H1 (cell line): ENCODE results near the gene GPSM3. TPM values are rescaled to one million over a fixed set of nuclear protein-coding genes. Genes with fewer than 3 reads are reported as not detected.

ENCODE experiments used
- CTCF ChIA-PET: fragments of 300-600 bp; sonication (Branson Sonifier 250); formaldehyde crosslinking; loops from one replicate; lab custom pipeline; 2021; ENCODE audit not compliant: partially characterized antibody; lab: Charles Lee
- POLR2A ChIA-PET: fragments of 300-600 bp; sonication (Branson Sonifier 250); formaldehyde crosslinking; loops from one replicate; lab custom pipeline; 2021; ENCODE audit warnings: inconsistent platforms; ENCODE audit not compliant: partially characterized antibody; lab: Charles Lee
- DNase-seq, 2 experiments: peaks; one replicate each; pipeline versions ENCODE4 v3.0.0 to v3.0.0-alpha.2; 2010 to 2022; ENCODE audit warnings: low spot score in 2 of 2, low read depth in 1 of 2, mixed read lengths in 1 of 2
- FAIRE-seq: peaks from 2 replicates; lab custom pipeline; 2011; peaks lifted over from hg19 to GRCh38; lab: Jason Lieb, UNC
- H2AFZ ChIP-seq: 2 replicates; pipeline ENCODE4 v1.8.1; 2012; ENCODE audit warnings: low read length, inconsistent platforms
- H2AK5ac ChIP-seq: 2 replicates; pipeline ENCODE4 v1.6.1; 2013; ENCODE audit warnings: low read depth, low read length
- H2BK120ac ChIP-seq: replicated peaks from 2 replicates; pipeline ENCODE3; 2013; ENCODE audit warnings: low read depth, low read length, inconsistent platforms
- H2BK12ac ChIP-seq: 2 replicates; pipeline ENCODE4 v1.6.1; 2013; ENCODE audit warnings: low read depth, low read length
- H2BK15ac ChIP-seq: 2 replicates; pipeline ENCODE4 v1.6.1; 2013; ENCODE audit warnings: low read length
- H2BK20ac ChIP-seq: 2 replicates; pipeline ENCODE4 v1.6.1; 2013; ENCODE audit warnings: low read length
- H2BK5ac ChIP-seq: 2 replicates; pipeline ENCODE4 v1.6.1; 2013; ENCODE audit warnings: low read depth, low read length
- H3K14ac ChIP-seq: 2 replicates; pipeline ENCODE4 v1.6.1; 2013; ENCODE audit warnings: inconsistent platforms; ENCODE audit not compliant: insufficient read length
- H3K18ac ChIP-seq: 2 replicates; pipeline ENCODE4 v1.6.1; 2013; ENCODE audit warnings: low read length; ENCODE audit errors: extremely low read depth
- H3K23ac ChIP-seq: 2 replicates; pipeline ENCODE4 v1.6.1; 2013; ENCODE audit warnings: inconsistent platforms; ENCODE audit not compliant: insufficient read length
- H3K23me2 ChIP-seq: 2 replicates; pipeline ENCODE4 v1.6.1; 2013; ENCODE audit warnings: low read depth, low read length
- H3K27ac ChIP-seq: 2 replicates; pipeline ENCODE4 v1.6.1; 2011; ENCODE audit warnings: low read depth, low read length, inconsistent platforms
- H3K27me3 ChIP-seq, 4 experiments: replicated peaks in 1 of 4; 1 replicate in 1 of 4; 2 replicates in 3 of 4; pipeline versions ENCODE4 v1.6.1 to v1.8.1; 2011 to 2013; ENCODE audit warnings: low read length in 3 of 4, mild to moderate bottlenecking in 3 of 4, inconsistent platforms in 2 of 4, mixed read lengths in 2 of 4, moderate library complexity in 1 of 4; ENCODE audit not compliant: control insufficient read depth in 3 of 4, insufficient read depth in 3 of 4; ENCODE audit errors: extremely low read depth in 1 of 4
- H3K36me3 ChIP-seq, 4 experiments: 2 replicates each; pipeline versions ENCODE4 v1.6.1 to v1.8.1; 2011 to 2013; ENCODE audit warnings: mild to moderate bottlenecking in 4 of 4, low read length in 3 of 4, moderate library complexity in 2 of 4, control low read depth in 1 of 4, inconsistent platforms in 1 of 4; ENCODE audit not compliant: insufficient read depth in 4 of 4, control insufficient read depth in 2 of 4
- H3K4ac ChIP-seq: replicated peaks from 2 replicates; pipeline ENCODE3; 2013; ENCODE audit warnings: low read length, low read depth, mixed read lengths, inconsistent platforms; ENCODE audit not compliant: insufficient read length
- H3K4me1 ChIP-seq, 4 experiments: replicated peaks in 1 of 4; 1 replicate in 1 of 4; 2 replicates in 3 of 4; pipeline versions ENCODE4 v1.6.1 to v1.8.1; 2011 to 2013; ENCODE audit warnings: low read length in 3 of 4, inconsistent platforms in 2 of 4, mixed read lengths in 1 of 4; ENCODE audit not compliant: insufficient read depth in 4 of 4, control insufficient read depth in 3 of 4
- H3K4me2 ChIP-seq, 2 experiments: 2 replicates each; pipeline versions ENCODE4 v1.6.1 to v1.8.1; 2011 to 2013; ENCODE audit warnings: low read depth in 2 of 2, low read length in 2 of 2, control low read depth in 1 of 2, inconsistent platforms in 1 of 2, mild to moderate bottlenecking in 1 of 2; ENCODE audit not compliant: insufficient read depth in 1 of 2
- H3K4me3 ChIP-seq, 4 experiments: fragments of 200-600, 300-600 bp in 1 of 4; sonication (generic), shearing (Covaris generic), sonication (Bioruptor Twin) in 1 of 4; 2 replicates each; pipeline versions ENCODE4 v1.5.1 to v1.8.1; 2011 to 2016; ENCODE audit warnings: low read length in 4 of 4, low read depth in 3 of 4, control low read depth in 2 of 4, inconsistent platforms in 2 of 4, mild to moderate bottlenecking in 2 of 4, mixed read lengths in 1 of 4, moderate library complexity in 1 of 4; ENCODE audit not compliant: insufficient read depth in 2 of 4; ENCODE audit errors: extremely low read depth in 1 of 4
- H3K56ac ChIP-seq: replicated peaks from 2 replicates; pipeline ENCODE3; 2013; ENCODE audit warnings: low read depth, mild to moderate bottlenecking, mixed read lengths, low read length, inconsistent platforms; ENCODE audit not compliant: insufficient read length
- H3K79me1 ChIP-seq: 2 replicates; pipeline ENCODE4 v1.6.1; 2013; ENCODE audit warnings: low read depth, low read length, control low read depth
- H3K79me2 ChIP-seq, 2 experiments: 2 replicates each; pipeline versions ENCODE4 v1.6.1 to v1.8.1; 2012 to 2013; ENCODE audit warnings: low read length in 2 of 2, mild to moderate bottlenecking in 2 of 2, inconsistent platforms in 1 of 2; ENCODE audit not compliant: insufficient read depth in 2 of 2, control insufficient read depth in 1 of 2
- H3K9ac ChIP-seq, 4 experiments: replicated peaks in 1 of 4; 1 replicate in 1 of 4; 2 replicates in 3 of 4; pipeline versions ENCODE4 v1.6.1 to v1.8.1; 2011 to 2013; ENCODE audit warnings: low read depth in 3 of 4, low read length in 3 of 4, control low read depth in 2 of 4, mild to moderate bottlenecking in 2 of 4, moderate library complexity in 2 of 4, inconsistent platforms in 1 of 4; ENCODE audit errors: extremely low read depth in 1 of 4
- H3K9me3 ChIP-seq, 2 experiments: 2 replicates each; pipeline versions ENCODE4 v1.6.1 to v1.8.1; 2012 to 2013; ENCODE audit warnings: mild to moderate bottlenecking in 2 of 2, moderate library complexity in 2 of 2, control low read depth in 1 of 2, inconsistent platforms in 1 of 2, low read depth in 1 of 2, low read length in 1 of 2, mixed read lengths in 1 of 2; ENCODE audit not compliant: insufficient read depth in 2 of 2
- H4K20me1 ChIP-seq, 2 experiments: replicated peaks in 1 of 2; 2 replicates each; pipeline versions ENCODE3 to v1.8.1; 2011 to 2013; ENCODE audit warnings: inconsistent platforms in 2 of 2, low read length in 2 of 2, mild to moderate bottlenecking in 1 of 2; ENCODE audit not compliant: insufficient read depth in 2 of 2, control insufficient read depth in 1 of 2
- H4K5ac ChIP-seq: 2 replicates; pipeline ENCODE4 v1.6.1; 2013; ENCODE audit warnings: low read length, low read depth, mixed read lengths, inconsistent platforms; ENCODE audit not compliant: insufficient read length
- H4K8ac ChIP-seq: 2 replicates; pipeline ENCODE4 v1.8.0; 2013; ENCODE audit warnings: mild to moderate bottlenecking, moderate library complexity, low read length, inconsistent platforms; ENCODE audit not compliant: insufficient read depth; ENCODE audit errors: extremely low read depth
- H4K91ac ChIP-seq: replicated peaks from 2 replicates; pipeline ENCODE3; 2013; ENCODE audit warnings: low read length, mixed read lengths, inconsistent platforms; ENCODE audit not compliant: insufficient read length
- BACH1 ChIP-seq: IDR thresholded peaks from 2 replicates; pipeline ENCODE4 v1.6.1; 2012; ENCODE audit warnings: low read length, improper control_type of control experiment
- CEBPB ChIP-seq: IDR thresholded peaks from 2 replicates; pipeline ENCODE4 v1.6.1; 2012; ENCODE audit warnings: low read depth, low read length
- POLR2A ChIP-seq, 2 experiments: IDR thresholded peaks; 1 replicate in 1 of 2; 2 replicates in 1 of 2; pipeline ENCODE4 v1.6.1; 2011; ENCODE audit warnings: low read depth in 2 of 2, low read length in 2 of 2, mild to moderate bottlenecking in 2 of 2; ENCODE audit errors: control extremely low read depth in 1 of 2
- WGBS, 2 experiments: shearing (Covaris generic) in 1 of 2; methylation state at CpG; one replicate each; pipeline versions ENCODE4 v1.1.6 to v1.1.7; 2013 to 2015; ENCODE audit warnings: low lambda C conversion rate in 2 of 2, mixed read lengths in 2 of 2, inconsistent platforms in 1 of 2, low coverage in 1 of 2, missing lambda C conversion rate in 1 of 2; ENCODE audit not compliant: insufficient replicate concordance in 2 of 2, insufficient coverage in 1 of 2, insufficient read length in 1 of 2; ENCODE audit errors: extremely low coverage in 1 of 2, missing lambda C conversion rate in 1 of 2; 5-methylcytosine and 5-hydroxymethylcytosine counted together
- polyA plus RNA-seq, 7 experiments: library from polyadenylated mRNA; depleted of rRNA in 3 of 7; stranded (reverse) in 5 of 7; unstranded in 2 of 7; fragments of >200 nt in 5 of 7; fragments of 200-250 nt in 2 of 7; gene quantifications; 1 replicate in 5 of 7; 2 replicates in 1 of 7; 4 replicates in 1 of 7; pipeline versions ENCODE4 v1.2.1 to v1.2.3, GENCODE V29; 2011 to 2013; ENCODE audit warnings: missing spikeins in 2 of 7, mixed read lengths in 2 of 7
- total RNA-seq: library from RNA; stranded (reverse); fragmentation: NEBNext Ultra II Directional; extraction: Animal tissue kit (Norgen Biotek cat#: 25700); gene quantifications from 2 replicates; pipeline ENCODE4 v1.2.1, GENCODE V29; 2021

The GPSM3 gene
- total and polyA plus RNA-seq, 2 of the 8 experiments (the other 6 are each of a cell fraction or from before 2014, with no cell fraction given), result 6.6 to 9.8 TPM

DNA sequence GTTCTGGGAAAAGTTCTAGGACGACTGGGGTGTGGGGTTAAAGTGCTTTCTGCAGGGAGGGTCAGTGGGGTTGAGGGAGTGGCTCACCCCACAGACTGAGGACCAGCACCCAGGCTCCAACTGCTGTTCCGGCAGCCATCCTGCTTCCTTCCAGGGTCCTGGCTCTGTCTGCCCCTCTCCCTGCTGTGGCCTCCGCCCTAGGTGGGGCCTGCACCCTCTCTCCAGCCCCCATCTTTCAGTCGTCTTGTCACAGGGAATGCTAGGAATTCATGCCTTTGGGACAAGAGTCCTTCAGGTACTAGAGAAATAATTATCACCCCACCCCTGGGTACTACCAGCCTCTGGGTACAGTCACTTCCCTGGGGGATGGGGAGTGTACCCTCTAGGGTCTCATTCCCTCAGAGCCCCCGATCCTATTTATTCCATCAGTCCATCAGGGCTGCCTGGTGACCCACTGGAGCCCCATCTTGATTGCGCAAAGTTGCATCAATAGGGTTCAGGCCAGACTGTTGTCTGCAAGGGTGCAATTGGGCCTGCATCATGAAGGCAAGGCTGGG is 8.3 kb downstream of the GPSM3 start, which contains the start of gene AGER:
TSS of gene AGER (minus strand) at position 170 of the 557 bp plus-strand sequence. CDS start at position 139, 31 bp downstream.
- Histone ChIP-seq H2BK120ac (no peak within 1 kb of the TSS), H4K8ac (peak within 1 kb of the TSS; percentile 42; the same call in 1 of the 2 replicates), H3K27me3 (no peaks in the 10 kb centered on the region; a peak in 1 of 7 replicates), H3K23me2 (peaks cover 5% of the 10 kb centered on the region), H4K91ac (no peak within 1 kb of the TSS), H3K9ac (no peak within 1 kb of the TSS; a peak in 1 of 7 replicates)
- ChIA-PET POLR2A (no interaction called here), CTCF (no interaction called here)
- 84% methylated on average over 6 of the region's 6 CpGs; no CpG with 5 or more reads in 1 of the 2 experiments for WGBS, 2 experiments
- peak in 1 of 2 experiments; percentile 53; a peak in 1 of 3 replicates for TF ChIP-seq POLR2A (IDR thresholded peaks at IDR 0.05; ENCODE audit: control extremely low read depth in 1 of 2, low read depth in 2 of 2, low read length in 2 of 2)
- no peak for TF ChIP-seq BACH1
- 0 out of 2 replicates have a peak, but pooled peaks have one; percentile 40 for TF ChIP-seq CEBPB
- TF ChIP-seq, all 59 proteins: peak for 2
- H3K4me3 ChIP-seq, result no peak within 1 kb of the TSS
- no peak within 1 kb of the TSS for H3K18ac ChIP-seq
- H3K4me2 ChIP-seq, result no peak within 1 kb of the TSS
- no peak within 1 kb of the TSS for H3K4ac ChIP-seq
- peaks cover 2% of the 10 kb centered on the region for H3K79me1 ChIP-seq
- H2AK5ac ChIP-seq, result no peak within 1 kb of the TSS
- H3K27ac ChIP-seq, result no peak within 1 kb of the TSS
- DNase-seq, result no peak
- H3K4me1 ChIP-seq, result peaks cover 0 to 10% (median 2%) of the 10 kb centered on the region in 4 experiments; a peak in 5 of 7 replicates
- H2BK15ac ChIP-seq, result no peak within 1 kb of the TSS
- H2AFZ ChIP-seq, result no peak within 1 kb of the TSS
- no peak within 1 kb of the TSS for H4K5ac ChIP-seq
- H3K9me3 ChIP-seq, result no peaks in the 10 kb centered on the region
- no peak within 1 kb of the TSS for H3K56ac ChIP-seq
- no peak for FAIRE-seq
- no peak within 1 kb of the TSS for H2BK12ac ChIP-seq
- H3K36me3 ChIP-seq, result peaks cover 6 to 45% (median 33%) of the 10 kb centered on the region in 4 experiments
- H3K79me2 ChIP-seq, result peaks cover 0 to 14% of the 10 kb centered on the region in 2 experiments; a peak in 2 of 4 replicates
- no peak within 1 kb of the TSS for H2BK5ac ChIP-seq
- H4K20me1 ChIP-seq, result peaks cover 0 to 3% of the 10 kb centered on the region in 2 experiments
- H3K14ac ChIP-seq, result no peak within 1 kb of the TSS
- H2BK20ac ChIP-seq, result no peak within 1 kb of the TSS
- no peak within 1 kb of the TSS for H3K23ac ChIP-seq
